ENCODE data around the gene POU2F3. TPM values are rescaled to one million over a fixed set of nuclear protein-coding genes. Genes with fewer than 3 reads are reported as not detected.

The POU2F3 gene
- total and polyA plus RNA-seq, 7 donors: not detected

DNA sequence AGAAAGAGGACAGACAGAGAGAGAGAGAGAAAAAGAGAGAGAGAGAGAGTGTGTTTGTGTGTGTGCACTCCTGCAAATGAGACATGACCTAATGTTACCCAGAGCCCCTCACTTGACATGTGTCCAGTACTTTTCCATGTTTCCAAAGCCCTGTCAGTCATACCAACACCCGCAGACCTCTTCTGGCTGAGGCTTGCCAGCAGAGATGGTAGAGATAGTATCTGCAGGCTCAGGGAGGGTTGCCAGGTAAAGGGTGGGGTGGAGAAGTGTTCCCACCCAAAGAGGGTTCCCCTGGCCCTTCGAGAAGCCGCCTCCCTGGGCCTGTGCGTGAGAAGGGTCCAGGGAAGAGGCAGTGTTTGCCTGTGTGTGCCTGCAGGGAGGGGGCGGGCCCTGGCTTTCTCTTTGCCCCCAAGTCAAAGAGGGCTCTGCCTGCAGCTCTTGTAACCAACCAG, 40.7 kb downstream of the POU2F3 start:
- DNase-seq (no peak), ATAC-seq (no peak)
- no peak overlapping the region for H3K4me3 ChIP-seq
- WGBS, 3 donors: 74 to 83% (median 77%) methylated on average over 5 of the region's 5 CpGs
- no peaks in the 10 kb centered on the region for H3K4me1 ChIP-seq
- H3K27me3 ChIP-seq (ENCODE audit: insufficient read depth in 3 of 3, low read length in 2 of 3): no peaks in the 10 kb centered on the region
- H3K27ac ChIP-seq: no peak overlapping the region
- H3K36me3 ChIP-seq (ENCODE audit: insufficient read depth in 1 of 2, low read depth in 1 of 2): no peaks in the 10 kb centered on the region
- intact Hi-C loops (cut with DNase I): loop anchor here in 1 of 2 donors (10.0 kb wide), 1 partner anchor 626 kb away; no protein-coding TSS in a partner anchor
- no peaks in the 10 kb centered on the region for H3K9me3 ChIP-seq
- TF ChIP-seq, protein P1, sequence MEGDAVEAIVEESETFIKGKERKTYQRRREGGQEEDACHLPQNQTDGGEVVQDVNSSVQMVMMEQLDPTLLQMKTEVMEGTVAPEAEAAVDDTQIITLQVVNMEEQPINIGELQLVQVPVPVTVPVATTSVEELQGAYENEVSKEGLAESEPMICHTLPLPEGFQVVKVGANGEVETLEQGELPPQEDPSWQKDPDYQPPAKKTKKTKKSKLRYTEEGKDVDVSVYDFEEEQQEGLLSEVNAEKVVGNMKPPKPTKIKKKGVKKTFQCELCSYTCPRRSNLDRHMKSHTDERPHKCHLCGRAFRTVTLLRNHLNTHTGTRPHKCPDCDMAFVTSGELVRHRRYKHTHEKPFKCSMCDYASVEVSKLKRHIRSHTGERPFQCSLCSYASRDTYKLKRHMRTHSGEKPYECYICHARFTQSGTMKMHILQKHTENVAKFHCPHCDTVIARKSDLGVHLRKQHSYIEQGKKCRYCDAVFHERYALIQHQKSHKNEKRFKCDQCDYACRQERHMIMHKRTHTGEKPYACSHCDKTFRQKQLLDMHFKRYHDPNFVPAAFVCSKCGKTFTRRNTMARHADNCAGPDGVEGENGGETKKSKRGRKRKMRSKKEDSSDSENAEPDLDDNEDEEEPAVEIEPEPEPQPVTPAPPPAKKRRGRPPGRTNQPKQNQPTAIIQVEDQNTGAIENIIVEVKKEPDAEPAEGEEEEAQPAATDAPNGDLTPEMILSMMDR (IDR thresholded peaks at IDR 0.05): no peak

DNA sequence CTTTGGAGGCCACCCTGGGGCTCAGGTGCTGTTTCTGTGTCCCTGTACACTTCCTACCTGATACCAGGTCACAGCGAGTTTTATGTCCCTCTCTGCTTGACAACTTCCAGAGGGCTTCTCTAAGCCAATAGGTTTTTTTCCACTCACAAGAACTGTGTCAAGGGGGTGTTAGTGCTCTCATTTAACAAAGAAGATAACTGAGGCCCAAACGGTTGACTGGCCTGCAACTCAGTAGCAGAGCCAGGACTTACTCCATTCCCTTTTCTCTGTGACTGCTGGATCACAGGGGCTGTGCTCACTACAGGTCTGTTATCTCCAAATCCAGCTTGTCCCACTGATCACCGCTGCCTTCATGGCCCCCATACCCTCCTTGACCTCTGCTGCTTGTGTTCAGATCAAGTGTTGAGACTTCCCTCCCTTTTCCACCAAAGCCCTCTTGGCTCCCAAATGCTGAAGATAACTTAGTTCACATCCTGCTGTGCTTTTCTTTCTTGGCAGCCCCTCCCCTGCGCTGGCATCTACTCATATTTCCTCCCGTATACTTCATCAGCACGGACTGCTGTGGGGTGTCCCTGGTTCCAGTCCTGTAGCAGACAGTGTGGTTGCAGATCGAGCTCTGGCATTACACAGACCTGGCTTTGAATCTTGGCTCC, 41.3 kb downstream of the POU2F3 start:
- intact Hi-C loops (cut with DNase I): loop anchor here in 1 of 2 donors (10.0 kb wide), 1 partner anchor 626 kb away; no protein-coding TSS in a partner anchor
- Histone ChIP-seq H3K4me3 (no peak overlapping the region), H3K9me3 (no peaks in the 10 kb centered on the region), H3K36me3 (ENCODE audit: insufficient read depth in 1 of 2, low read depth in 1 of 2) (no peaks in the 10 kb centered on the region), H3K4me1 (no peaks in the 10 kb centered on the region), H3K27me3 (ENCODE audit: insufficient read depth in 3 of 3, low read length in 2 of 3) (no peaks in the 10 kb centered on the region), H3K27ac (no peak overlapping the region)
- DNase-seq (no peak), ATAC-seq (no peak)
- TF ChIP-seq, protein P1 (IDR thresholded peaks at IDR 0.05): no peak
- WGBS, 3 donors: 36 to 50% (median 40%) methylated on average over 7 of the region's 7 CpGs

DNA sequence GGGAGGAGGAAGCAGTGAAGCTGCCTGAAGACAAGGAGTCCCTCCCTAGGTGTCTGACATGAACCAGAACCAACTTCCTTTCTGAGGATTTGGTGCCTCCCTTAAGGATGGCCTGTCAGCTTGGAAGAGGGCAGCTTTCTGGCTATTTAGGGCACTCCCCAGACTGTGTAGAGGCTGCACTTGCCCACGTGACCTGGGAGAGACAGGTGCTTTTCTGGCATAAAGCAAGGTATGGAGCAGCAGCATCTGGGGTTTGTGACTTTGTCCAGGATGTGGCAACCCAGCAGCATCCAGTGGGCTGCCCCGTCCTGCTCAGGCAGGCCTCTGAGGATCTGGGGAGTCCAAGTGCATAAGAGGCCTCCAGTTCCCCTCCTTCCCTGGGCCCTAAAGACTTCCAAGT, 43.2 kb downstream of the POU2F3 start:
- Histone ChIP-seq H3K27ac (no peak overlapping the region), H3K36me3 (ENCODE audit: insufficient read depth in 1 of 2, low read depth in 1 of 2) (peaks cover 0 to 2% of the 10 kb centered on the region in 2 donors), H3K4me1 (no peaks in the 10 kb centered on the region), H3K9me3 (no peaks in the 10 kb centered on the region), H3K27me3 (ENCODE audit: insufficient read depth in 3 of 3, low read length in 2 of 3) (no peaks in the 10 kb centered on the region), H3K4me3 (no peak overlapping the region)
- ATAC-seq: no peak
- TF ChIP-seq, protein P1 (IDR thresholded peaks at IDR 0.05): no peak
- DNase-seq: no peak
- intact Hi-C loops (cut with DNase I): loop anchor here in 1 of 2 donors (10.0 kb wide), 1 partner anchor 628 kb away; no protein-coding TSS in a partner anchor
- WGBS, 3 donors: 67 to 71% (median 70%) methylated on average over 2 of the region's 2 CpGs

DNA sequence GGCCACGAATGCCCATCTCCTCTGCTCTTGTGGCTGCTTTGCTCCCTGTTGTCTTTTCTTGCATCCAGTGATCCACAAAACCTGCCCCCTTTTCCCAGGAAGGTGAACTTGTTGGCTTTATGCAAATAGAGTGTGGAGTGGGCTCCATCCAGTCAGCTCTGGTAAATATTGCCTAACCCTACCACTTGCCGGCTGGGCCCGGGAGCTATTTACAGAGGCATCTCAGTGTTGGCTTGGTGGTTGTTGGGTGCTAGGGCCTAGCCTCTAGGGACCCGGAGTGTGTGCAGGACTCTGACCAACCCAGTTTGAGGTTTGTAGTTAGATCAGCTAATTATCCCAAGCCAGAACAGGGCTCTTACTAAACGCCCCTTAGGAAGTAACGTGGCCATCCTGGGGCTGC, 44.3 kb downstream of the POU2F3 start:
- DNase-seq (no peak), ATAC-seq (no peak)
- H3K27ac ChIP-seq: no peak overlapping the region
- intact Hi-C loops (cut with DNase I): loop anchor here in 1 of 2 donors (10.0 kb wide), 1 partner anchor 629 kb away; no protein-coding TSS in a partner anchor
- TF ChIP-seq, protein P1 (IDR thresholded peaks at IDR 0.05): no peak
- no peaks in the 10 kb centered on the region for H3K9me3 ChIP-seq
- H3K27me3 ChIP-seq (ENCODE audit: insufficient read depth in 3 of 3, low read length in 2 of 3): peaks cover 0 to 4% (median 0%) of the 10 kb centered on the region in 3 donors
- no peaks in the 10 kb centered on the region for H3K4me1 ChIP-seq
- WGBS, 3 donors: 88 to 95% (median 93%) methylated on average over 6 of the region's 6 CpGs
- no peak overlapping the region for H3K4me3 ChIP-seq
- peaks cover 0 to 2% of the 10 kb centered on the region in 2 donors for H3K36me3 ChIP-seq (ENCODE audit: insufficient read depth in 1 of 2, low read depth in 1 of 2)
